Keratinocyte (primary cell): ENCODE measurements around the gene CLCA4. TPM values are rescaled to one million over a fixed set of nuclear protein-coding genes. Genes with fewer than 3 reads are reported as not detected.

Experiments
- DNase-seq: peaks from one replicate; pipeline ENCODE4 v3.0.0-alpha.2; 2011; ENCODE audit warnings: low read depth, missing footprints, low spot score
- FAIRE-seq: peaks from 2 replicates; lab custom pipeline; 2011; peaks lifted over from hg19 to GRCh38; lab: Jason Lieb, UNC
- H2AFZ ChIP-seq: 2 replicates; pipeline ENCODE4 v1.6.0; 2012; ENCODE audit warnings: low read length, control low read depth, inconsistent platforms; ENCODE audit not compliant: control insufficient read depth
- H3K27ac ChIP-seq: 2 replicates; pipeline ENCODE4 v1.5.1; 2011; ENCODE audit warnings: low read length; ENCODE audit not compliant: control insufficient read depth, insufficient read depth
- H3K27me3 ChIP-seq: 3 replicates; pipeline ENCODE4 v1.6.0; 2011; ENCODE audit warnings: low read length; ENCODE audit not compliant: control insufficient read depth, insufficient read depth; ENCODE audit errors: extremely low read depth
- H3K36me3 ChIP-seq, 2 experiments: 2 replicates in 1 of 2; 3 replicates in 1 of 2; pipeline ENCODE4 v1.5.1; 2011; ENCODE audit warnings: low read length in 2 of 2, mild to moderate bottlenecking in 1 of 2; ENCODE audit not compliant: control insufficient read depth in 2 of 2, insufficient read depth in 2 of 2; ENCODE audit errors: extremely low read depth in 1 of 2
- H3K4me1 ChIP-seq: 3 replicates; pipeline ENCODE4 v1.5.1; 2011; ENCODE audit warnings: low read length; ENCODE audit not compliant: control insufficient read depth, insufficient read depth; ENCODE audit errors: extremely low read depth
- H3K4me2 ChIP-seq: 3 replicates; pipeline ENCODE4 v1.6.0; 2011; ENCODE audit warnings: low read depth, low read length; ENCODE audit not compliant: control insufficient read depth, insufficient read depth; ENCODE audit errors: extremely low read depth
- H3K4me3 ChIP-seq, 3 experiments: fragments of 200-600 bp in 1 of 3; sonication (generic) in 1 of 3; 2 replicates in 2 of 3; 3 replicates in 1 of 3; pipeline ENCODE4 v1.5.1; 2011 to 2016; ENCODE audit warnings: low read length in 3 of 3, mild to moderate bottlenecking in 3 of 3, control low read depth in 2 of 3, inconsistent platforms in 1 of 3, low read depth in 1 of 3, mixed read lengths in 1 of 3, mixed run types in 1 of 3, moderate library complexity in 1 of 3; ENCODE audit not compliant: control insufficient read depth in 2 of 3, insufficient read depth in 2 of 3; ENCODE audit errors: extremely low read depth in 1 of 3
- H3K79me2 ChIP-seq: 2 replicates; pipeline ENCODE4 v1.6.0; 2012; ENCODE audit warnings: low read length; ENCODE audit not compliant: control insufficient read depth, insufficient read depth
- H3K9ac ChIP-seq: 3 replicates; pipeline ENCODE4 v1.6.0; 2011; ENCODE audit warnings: low read length; ENCODE audit not compliant: control insufficient read depth, insufficient read depth; ENCODE audit errors: extremely low read depth
- H3K9me1 ChIP-seq: 3 replicates; pipeline ENCODE4 v1.6.0; 2011; ENCODE audit warnings: low read length; ENCODE audit not compliant: control insufficient read depth, insufficient read depth; ENCODE audit errors: extremely low read depth
- H3K9me3 ChIP-seq: 2 replicates; pipeline ENCODE4 v1.5.1; 2012; ENCODE audit warnings: low read depth, low read length; ENCODE audit not compliant: control insufficient read depth
- H4K20me1 ChIP-seq: 3 replicates; pipeline ENCODE4 v1.6.0; 2011; ENCODE audit warnings: low read length; ENCODE audit not compliant: control insufficient read depth, insufficient read depth; ENCODE audit errors: extremely low read depth
- EZH2 ChIP-seq: IDR thresholded peaks from one replicate; pipeline ENCODE4 v1.6.1; 2012; ENCODE audit warnings: inconsistent platforms, mild to moderate bottlenecking, low read length, moderate library complexity
- dilution Hi-C: fragments of 300-500 bp; cut with MboI; formaldehyde crosslinking; loops from one replicate; pipeline ENCODE4 v1.7.0; 2020; ENCODE audit warnings: low sequenced_read_pairs; ENCODE audit not compliant: extremely low pct_ligation_motif_present
- polyA plus RNA-seq, 5 experiments: library from polyadenylated mRNA; depleted of rRNA in 3 of 5; stranded (reverse) in 3 of 5; stranded (forward) in 1 of 5; unstranded in 1 of 5; fragments of >200 nt; gene quantifications; 1 replicate in 1 of 5; 2 replicates in 3 of 5; 3 replicates in 1 of 5; pipeline versions ENCODE4 v1.2.1 to v1.2.3, GENCODE V29; 2011 to 2012; ENCODE audit warnings: missing spikeins in 2 of 5, low read depth in 1 of 5, low replicate concordance in 1 of 5
- TF ChIP-seq, protein P1 (sequence below), 3 experiments: IDR thresholded peaks in 1 of 3; conservative IDR thresholded peaks in 1 of 3; optimal IDR thresholded peaks in 1 of 3; 2 replicates in 2 of 3; 3 replicates in 1 of 3; pipeline versions ENCODE3 to v1.5.1; 2011; ENCODE audit warnings: low read length in 3 of 3, mild to moderate bottlenecking in 3 of 3, moderate library complexity in 2 of 3, control low read depth in 1 of 3, inconsistent platforms in 1 of 3; ENCODE audit not compliant: insufficient read depth in 2 of 3; ENCODE audit errors: extremely low read depth in 1 of 3

The CLCA4 gene
- polyA plus RNA-seq, 1 donor (not counting 4 experiments of a cell fraction or from before 2014, with no cell fraction given): 1.5 TPM

DNA sequence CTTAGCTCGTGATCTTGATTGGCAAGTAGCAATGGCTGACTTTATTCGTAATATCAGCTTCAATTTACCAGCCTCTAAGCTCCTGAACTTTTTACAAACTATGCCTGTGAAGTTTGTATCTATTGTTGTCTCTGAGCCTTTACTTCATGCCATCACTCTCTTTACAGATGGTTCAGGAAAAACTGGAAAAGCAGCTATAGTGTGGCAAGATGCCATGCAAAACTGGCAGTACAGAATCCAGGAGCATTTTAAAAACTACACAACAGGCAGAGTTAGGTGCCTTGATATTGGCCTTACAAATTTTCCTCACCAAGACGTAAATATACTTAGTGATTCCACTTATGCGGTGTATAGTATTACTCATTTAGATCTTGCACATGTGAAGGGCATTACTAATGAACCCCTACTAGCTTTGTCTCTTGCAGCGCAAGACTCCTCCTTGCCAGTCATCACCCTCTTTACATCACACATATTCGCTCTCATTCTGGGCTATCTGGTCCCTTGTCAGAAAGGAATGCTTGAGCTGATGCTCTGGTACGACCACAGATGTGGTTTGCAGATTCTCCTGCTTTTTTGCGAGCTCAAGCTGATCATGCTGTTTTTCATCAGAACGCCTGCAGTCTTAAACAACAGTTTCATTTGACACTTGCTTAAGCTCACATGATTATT, 41.8 kb upstream of the CLCA4 start:
- no peak for TF ChIP-seq EZH2
- TF ChIP-seq, protein P1, sequence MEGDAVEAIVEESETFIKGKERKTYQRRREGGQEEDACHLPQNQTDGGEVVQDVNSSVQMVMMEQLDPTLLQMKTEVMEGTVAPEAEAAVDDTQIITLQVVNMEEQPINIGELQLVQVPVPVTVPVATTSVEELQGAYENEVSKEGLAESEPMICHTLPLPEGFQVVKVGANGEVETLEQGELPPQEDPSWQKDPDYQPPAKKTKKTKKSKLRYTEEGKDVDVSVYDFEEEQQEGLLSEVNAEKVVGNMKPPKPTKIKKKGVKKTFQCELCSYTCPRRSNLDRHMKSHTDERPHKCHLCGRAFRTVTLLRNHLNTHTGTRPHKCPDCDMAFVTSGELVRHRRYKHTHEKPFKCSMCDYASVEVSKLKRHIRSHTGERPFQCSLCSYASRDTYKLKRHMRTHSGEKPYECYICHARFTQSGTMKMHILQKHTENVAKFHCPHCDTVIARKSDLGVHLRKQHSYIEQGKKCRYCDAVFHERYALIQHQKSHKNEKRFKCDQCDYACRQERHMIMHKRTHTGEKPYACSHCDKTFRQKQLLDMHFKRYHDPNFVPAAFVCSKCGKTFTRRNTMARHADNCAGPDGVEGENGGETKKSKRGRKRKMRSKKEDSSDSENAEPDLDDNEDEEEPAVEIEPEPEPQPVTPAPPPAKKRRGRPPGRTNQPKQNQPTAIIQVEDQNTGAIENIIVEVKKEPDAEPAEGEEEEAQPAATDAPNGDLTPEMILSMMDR (optimal IDR thresholded peaks at IDR 0.05 in 1 of 3, IDR thresholded peaks at IDR 0.05 in 1 of 3, conservative IDR thresholded peaks at IDR 0.05 in 1 of 3; ENCODE audit: extremely low read depth in 1 of 3, insufficient read depth in 2 of 3, low read length in 3 of 3): no peak
- Histone ChIP-seq H3K9ac (no peak overlapping the region), H3K27ac (no peak overlapping the region), H3K4me2 (peak overlapping the region; percentile 3), H3K4me3 (no peak overlapping the region), H3K4me1 (peaks cover 26% of the 10 kb centered on the region), H2AFZ (peak overlapping the region; percentile 3), H4K20me1 (no peaks in the 10 kb centered on the region), H3K27me3 (no peaks in the 10 kb centered on the region), H3K36me3 (no peaks in the 10 kb centered on the region), H3K9me3 (no peaks in the 10 kb centered on the region), H3K79me2 (no peaks in the 10 kb centered on the region), H3K9me1 (no peaks in the 10 kb centered on the region)
- dilution Hi-C loops: loop anchor here (25.0 kb wide), 1 partner anchor 182 kb away; no protein-coding TSS in a partner anchor
- no peak for DNase-seq
- no peak for FAIRE-seq

DNA sequence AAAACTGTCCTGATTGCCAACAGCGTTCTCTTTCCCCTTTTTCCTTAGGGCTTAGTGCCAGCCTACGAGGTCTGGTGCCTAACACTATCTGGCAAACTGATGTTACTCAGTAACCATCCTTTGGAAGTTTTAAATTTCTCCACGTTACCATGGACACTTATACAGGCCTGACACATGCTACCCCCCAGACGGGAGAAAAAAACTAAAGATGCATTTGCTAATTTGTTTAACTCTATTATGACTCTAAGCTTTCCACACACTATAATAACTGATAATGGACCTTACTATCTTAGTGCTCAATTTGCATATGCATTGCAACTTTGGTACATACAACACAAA, 41.3 kb upstream of the CLCA4 start:
- no peaks in the 10 kb centered on the region for H3K79me2 ChIP-seq
- dilution Hi-C loops: loop anchor here (25.0 kb wide), 1 partner anchor 182 kb away; no protein-coding TSS in a partner anchor
- H3K4me1 ChIP-seq: peaks cover 26% of the 10 kb centered on the region
- TF ChIP-seq EZH2: no peak
- TF ChIP-seq, protein P1 (optimal IDR thresholded peaks at IDR 0.05 in 1 of 3, IDR thresholded peaks at IDR 0.05 in 1 of 3, conservative IDR thresholded peaks at IDR 0.05 in 1 of 3; ENCODE audit: extremely low read depth in 1 of 3, insufficient read depth in 2 of 3, low read length in 3 of 3): no peak
- no peaks in the 10 kb centered on the region for H3K27me3 ChIP-seq
- FAIRE-seq: no peak
- DNase-seq: no peak
- no peaks in the 10 kb centered on the region for H4K20me1 ChIP-seq
- H3K36me3 ChIP-seq: no peaks in the 10 kb centered on the region
- H3K9ac ChIP-seq: no peak overlapping the region
- H3K27ac ChIP-seq: no peak overlapping the region
- no peak overlapping the region for H3K4me2 ChIP-seq
- H3K9me3 ChIP-seq: no peaks in the 10 kb centered on the region
- no peaks in the 10 kb centered on the region for H3K9me1 ChIP-seq
- no peak overlapping the region for H3K4me3 ChIP-seq
- no peak overlapping the region for H2AFZ ChIP-seq
